Astrocyte (in vitro differentiated cells and primary cell): ENCODE data around the gene TMEM238.

Source experiments
- CTCF ChIP-seq: IDR thresholded peaks from 2 replicates; pipeline ENCODE4 v1.5.1; 2011; ENCODE audit warnings: low read depth, mild to moderate bottlenecking, inconsistent platforms, low read length, moderate library complexity; ENCODE audit not compliant: insufficient read depth
- EZH2 ChIP-seq: IDR thresholded peaks from 2 replicates; pipeline ENCODE4 v1.6.1; 2012; ENCODE audit warnings: mild to moderate bottlenecking, low read length, inconsistent platforms; ENCODE audit not compliant: insufficient read depth

GRCh38 chr19:55362990-55363716 lies 20.9 kb downstream of the TMEM238 start, which contains the start of gene GARIN5B:
- TF ChIP-seq CTCF: no peak
- no peak for TF ChIP-seq EZH2
